Activated naive CD8-positive, alpha-beta T cell treated with anti-CD3 and anti-CD28 coated beads, Interleukin-2, amount 50 U/mL, for 16 hours (primary cell): ENCODE results near the gene RSRP1.
"Not testable (repeated sequence)": the region's sequence is repeated elsewhere in the genome, so short reads cannot be mapped to it uniquely, and the experiment has no call there.

Experiments used
- DNase-seq: peaks from one replicate; pipeline ENCODE4 v3.0.0-alpha.2; 2020; ENCODE audit warnings: low read depth, low spot score

RSRP1 gene

GRCh38 chr1:25247024-25247828 is at the start of gene RSRP1:
TSS of gene RSRP1 (minus strand) at chr1:25247454. CDS start at chr1:25246963, 491 bp downstream.
- DNase-seq = peak; percentile 99

DNA sequence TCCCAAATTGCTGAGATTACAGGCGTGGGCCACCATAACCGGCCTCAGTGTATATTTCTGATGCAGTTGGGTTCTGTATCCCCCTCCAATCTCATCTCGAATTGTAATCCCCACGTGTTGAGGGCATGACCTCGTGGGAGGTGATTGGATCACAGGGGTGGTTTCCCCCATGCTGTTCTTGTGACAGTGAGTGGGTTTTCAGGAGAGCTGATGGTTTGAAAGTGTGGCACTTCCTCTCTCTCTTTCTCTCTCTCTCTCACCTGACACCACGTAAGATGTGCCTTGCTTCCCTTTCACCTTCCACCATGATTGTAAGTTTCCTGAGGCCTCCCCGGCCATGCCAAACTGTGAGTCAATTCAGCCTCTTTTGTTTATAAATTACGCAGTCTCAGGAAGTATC is 49.2 kb upstream of the RSRP1 start:
- DNase-seq = not testable (repeated sequence)

- DNase-seq = not testable (repeated sequence)
Observed at GRCh38 chr1:25294889-25295826, 47.9 kb upstream of the RSRP1 start.

GRCh38 chr1:25293426-25293825 is 46.2 kb upstream of the RSRP1 start:
- not testable (repeated sequence) for DNase-seq

GRCh38 chr1:25290043-25290442 is 42.8 kb upstream of the RSRP1 start:
- not testable (repeated sequence) for DNase-seq

GRCh38 chr1:25288573-25289101 is 41.4 kb upstream of the RSRP1 start:
- not testable (repeated sequence) for DNase-seq

DNA sequence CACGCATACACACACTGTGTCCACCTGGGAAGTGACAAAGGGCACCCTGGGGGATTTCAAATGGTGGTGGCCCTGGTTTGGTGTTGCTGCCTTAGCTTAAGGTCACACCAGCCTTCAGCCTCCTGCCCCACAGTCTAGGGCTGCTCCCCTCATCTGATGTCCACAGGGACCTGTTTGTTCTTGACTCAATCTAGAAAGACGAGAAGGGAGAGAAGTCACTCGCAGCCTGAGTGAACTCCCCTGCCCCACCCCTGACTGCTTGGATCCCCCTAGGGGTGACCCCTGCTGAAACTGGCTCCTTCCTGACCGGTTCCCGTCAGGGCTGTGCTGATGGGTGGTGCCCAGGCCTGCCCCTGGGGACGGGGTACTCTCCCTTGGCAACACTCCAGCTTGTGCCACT is 39.9 kb upstream of the RSRP1 start:
- DNase-seq = not testable (repeated sequence)

- DNase-seq = not testable (repeated sequence)
Observed at GRCh38 chr1:25285862-25286261, 38.6 kb upstream of the RSRP1 start.

- DNase-seq = not testable (repeated sequence)
Observed at GRCh38 chr1:25279693-25280111, 32.4 kb upstream of the RSRP1 start.

GRCh38 chr1:25278790-25279189 is 31.5 kb upstream of the RSRP1 start:
- not testable (repeated sequence) for DNase-seq

DNA sequence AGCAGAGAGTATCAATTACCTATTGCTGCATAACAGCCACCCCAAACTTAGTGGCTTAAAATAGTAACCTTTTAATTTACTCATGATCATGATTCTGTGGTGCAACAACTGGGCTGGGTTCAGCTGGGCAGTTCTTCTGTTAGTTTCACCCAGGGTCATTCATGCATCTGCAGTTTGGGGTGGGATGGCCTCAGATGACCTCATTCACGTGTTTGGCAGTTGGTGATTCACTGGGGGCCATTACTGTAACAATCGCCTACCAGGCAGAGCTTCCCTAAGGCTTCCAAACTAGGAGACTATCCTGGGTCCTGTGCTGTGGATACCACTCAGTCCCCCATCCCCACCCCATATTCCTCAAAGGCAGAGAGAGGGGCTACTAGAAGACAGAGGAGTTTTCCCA is 31.1 kb upstream of the RSRP1 start:
- not testable (repeated sequence) for DNase-seq

DNA sequence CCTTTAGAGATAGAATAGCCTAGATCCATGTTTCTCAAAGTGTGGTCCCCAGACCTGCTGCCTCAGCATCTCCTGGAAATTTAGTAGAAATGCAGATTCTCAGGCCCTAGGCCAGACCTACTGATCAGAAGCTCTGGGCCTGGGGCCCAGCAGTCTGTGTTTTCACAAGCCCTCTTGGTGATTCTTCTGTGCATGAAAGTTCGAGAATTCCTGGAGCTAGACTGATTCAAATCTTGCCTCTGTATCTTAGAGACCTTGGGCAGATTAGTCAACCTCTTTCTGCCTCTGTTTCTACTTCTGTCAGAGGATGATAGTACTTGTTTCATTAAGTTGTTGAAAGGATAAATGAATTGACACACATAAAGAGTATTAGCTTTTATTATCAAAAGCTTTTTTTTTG is 30.0 kb upstream of the RSRP1 start:
- not testable (repeated sequence) for DNase-seq

- not testable (repeated sequence) for DNase-seq
Observed at GRCh38 chr1:25275648-25276047, 28.4 kb upstream of the RSRP1 start.

GRCh38 chr1:25272238-25272637 is 25.0 kb upstream of the RSRP1 start, which contains the start of gene RHD:
TSS of gene RHD (plus strand) at chr1:25272509. CDS start at chr1:25272548, 39 bp downstream.
- not testable (repeated sequence) for DNase-seq

DNA sequence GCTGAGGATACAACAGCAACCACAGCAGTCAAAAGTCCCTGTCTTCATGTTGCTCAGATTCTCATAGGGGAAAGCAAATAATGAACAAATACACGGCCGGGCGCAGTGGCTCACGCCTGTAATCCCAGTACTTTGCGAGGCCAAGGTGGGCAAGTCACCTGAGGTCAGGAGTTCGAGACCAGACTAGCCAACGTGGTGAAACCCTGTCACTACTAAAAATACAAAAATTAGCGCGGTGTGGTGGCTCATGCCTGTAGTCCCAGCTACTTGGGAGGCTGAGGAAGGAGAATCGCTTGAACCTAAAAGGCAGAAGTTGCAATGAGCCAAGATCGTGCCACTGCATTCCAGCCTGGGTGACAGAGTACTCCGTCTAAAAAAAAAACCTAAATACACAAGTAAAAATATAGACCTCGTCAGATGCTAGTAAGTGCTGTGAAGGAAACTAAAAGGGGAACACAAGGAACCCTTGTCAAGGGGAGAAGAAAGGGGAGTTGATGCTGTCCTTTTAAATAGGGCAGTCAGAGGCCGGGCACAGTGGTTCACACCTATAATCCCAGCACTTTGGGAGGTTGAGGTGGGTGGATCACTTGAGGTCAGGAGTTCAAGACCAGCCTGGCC is 21.0 kb upstream of the RSRP1 start:
- DNase-seq = not testable (repeated sequence)

DNA sequence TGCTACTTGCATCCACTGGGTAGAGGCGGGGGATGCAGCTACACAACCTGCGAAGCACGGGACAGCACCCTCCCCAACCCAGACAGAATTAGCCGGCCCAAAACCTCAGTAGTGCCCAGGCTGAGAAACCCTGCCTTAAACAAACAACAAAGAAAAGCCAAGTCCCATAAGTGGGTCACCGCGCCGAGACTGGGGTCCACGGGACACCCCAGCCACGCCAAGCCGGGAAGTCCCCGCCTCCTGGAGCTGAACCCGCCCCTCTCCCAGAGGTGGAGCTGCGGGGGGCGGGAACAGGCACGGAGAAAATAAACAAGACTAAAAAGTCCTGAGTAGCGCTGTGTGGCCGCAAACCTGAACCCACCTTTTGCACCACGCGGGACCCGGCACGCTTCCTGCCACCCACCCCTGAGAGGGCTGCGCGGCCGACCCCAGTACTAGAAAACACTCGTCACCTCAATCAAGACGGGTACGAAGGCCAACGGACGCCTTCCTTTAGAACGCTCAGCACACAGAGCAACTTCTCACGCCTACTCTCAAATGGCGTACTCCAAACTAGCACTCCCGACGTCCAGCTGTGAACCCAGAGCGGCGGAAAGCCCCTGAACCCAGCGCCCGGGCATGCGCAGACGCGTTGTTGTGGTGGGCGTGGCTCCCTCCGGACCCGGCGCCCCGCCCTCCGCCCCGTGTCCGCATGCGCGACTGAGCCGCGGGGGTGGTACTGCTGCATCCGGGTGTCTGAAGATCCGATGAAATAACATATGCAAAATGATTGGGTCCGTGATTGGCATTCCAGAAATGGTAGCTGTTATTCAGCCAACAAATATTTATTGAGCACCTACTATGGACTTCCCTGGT is 20.3 kb upstream of the RSRP1 start:
- peak; percentile 39 for DNase-seq

DNA sequence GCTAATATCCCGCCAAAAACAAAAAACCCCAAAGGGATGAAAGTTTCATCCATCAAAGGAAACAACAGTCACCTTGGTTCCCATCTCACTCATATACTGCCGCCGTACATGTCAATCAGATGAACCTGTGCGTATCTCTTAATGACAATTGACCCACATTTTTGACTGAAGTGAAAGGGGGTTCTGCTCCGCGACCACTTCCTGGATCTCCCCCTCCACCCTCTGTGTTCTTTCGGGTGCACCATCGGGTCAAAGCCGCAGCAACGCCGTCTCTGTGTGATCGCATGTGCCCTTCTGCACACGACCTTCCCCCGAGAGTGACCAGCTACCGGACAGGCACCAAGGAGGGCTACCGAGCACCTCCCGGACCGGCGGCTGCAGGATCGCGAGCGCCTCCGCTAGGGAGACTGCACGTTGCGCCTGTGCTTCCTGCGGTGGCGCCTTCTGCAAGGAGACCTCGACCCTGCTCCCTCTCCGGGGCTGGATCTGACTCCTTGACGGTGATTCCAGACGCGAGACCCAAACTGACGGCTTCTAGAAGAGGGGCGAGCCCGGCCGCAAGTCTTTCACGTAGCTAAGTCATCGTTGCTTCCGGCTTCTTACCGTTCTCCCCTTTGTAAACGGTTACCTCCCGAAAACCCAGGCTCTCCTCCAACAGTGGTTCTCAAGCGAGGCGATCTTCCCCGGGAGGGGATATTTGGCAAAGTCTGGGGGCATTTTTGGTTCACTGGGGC is 19.5 kb upstream of the RSRP1 start:
- DNase-seq = not testable (repeated sequence)

DNA sequence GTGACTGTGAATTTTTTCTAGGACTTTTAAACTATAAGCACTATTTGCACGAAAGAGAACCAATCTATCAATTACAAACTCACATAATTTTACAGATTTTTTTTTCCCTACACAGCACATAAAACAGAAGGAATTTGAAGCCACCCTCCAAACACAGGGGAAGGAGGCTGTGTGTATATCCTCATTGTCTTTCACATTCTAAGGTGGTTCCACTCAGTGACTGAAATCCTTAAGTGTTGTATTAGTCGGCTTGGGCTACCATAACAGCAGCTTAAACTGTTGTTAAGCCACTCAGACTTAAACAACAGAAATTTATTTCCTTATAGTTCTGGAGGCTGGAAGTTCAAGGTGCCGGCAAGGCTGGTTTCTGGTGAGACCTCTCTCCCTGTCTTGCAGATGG is 13.1 kb upstream of the RSRP1 start:
- not testable (repeated sequence) for DNase-seq

DNA sequence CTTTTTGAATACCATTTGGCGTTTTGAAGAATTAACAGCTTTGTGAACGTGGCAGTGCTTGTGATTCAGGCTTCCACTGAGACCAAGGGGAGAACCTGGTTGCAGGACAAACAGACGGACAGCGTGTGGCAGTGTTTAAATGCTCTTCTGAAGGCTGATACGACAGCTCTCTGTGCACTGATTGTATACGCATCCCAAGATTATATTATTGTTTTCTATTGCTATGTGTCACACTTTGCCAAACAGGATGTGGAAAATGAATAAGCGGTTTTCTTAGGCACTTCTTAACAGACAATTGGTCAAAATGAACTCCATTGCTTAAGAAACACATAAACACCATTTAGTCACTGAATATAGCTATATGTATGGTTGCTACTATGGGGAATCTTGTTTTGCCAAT is 12.6 kb upstream of the RSRP1 start:
- DNase-seq = not testable (repeated sequence)

DNA sequence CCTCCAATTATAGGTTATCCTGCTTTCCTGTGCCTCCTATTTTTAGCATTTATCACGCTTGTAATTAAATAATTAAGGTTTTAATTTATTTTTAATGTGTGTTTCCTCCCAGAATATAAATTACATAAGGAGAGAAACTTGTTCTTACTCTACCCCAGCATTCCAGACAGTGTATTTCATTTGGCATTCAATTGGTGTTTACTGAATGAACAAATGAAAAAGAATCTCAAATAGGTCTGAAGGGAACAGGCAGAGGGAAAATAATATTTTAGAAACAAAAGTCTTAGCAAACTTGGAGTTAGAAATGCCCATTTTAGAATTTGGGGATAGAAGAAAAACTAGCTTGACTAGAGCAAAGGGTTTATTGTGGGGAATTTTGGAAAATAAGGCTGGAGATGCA is 9.9 kb upstream of the RSRP1 start:
- DNase-seq = no peak
